Mammary epithelial cell (primary cell): ENCODE measurements around the gene FAM3D.

Source experiments
- CTCF ChIP-seq, 2 donors: IDR thresholded peaks in 1 of 2; conservative IDR thresholded peaks in 1 of 2; 2 replicates each; pipeline ENCODE4 v1.5.1; 2011 to 2012; ENCODE audit warnings: inconsistent platforms in 2 of 2, low read length in 2 of 2, mild to moderate bottlenecking in 2 of 2, control low read depth in 1 of 2, low read depth in 1 of 2; ENCODE audit not compliant: insufficient read depth in 1 of 2; ENCODE audit errors: extremely low read depth in 1 of 2
- EZH2 ChIP-seq: IDR thresholded peaks from 2 replicates; pipeline ENCODE4 v1.6.1; 2012; ENCODE audit warnings: low read length, inconsistent platforms, borderline replicate concordance

- TF ChIP-seq CTCF (conservative IDR thresholded peaks at IDR 0.05 in 1 of 2, IDR thresholded peaks at IDR 0.05 in 1 of 2; ENCODE audit: extremely low read depth in 1 of 2, insufficient read depth in 1 of 2, low read depth in 1 of 2, low read length in 2 of 2) (no peak), EZH2 (no peak)
Measured at GRCh38 chr3:58617338-58617761, 49.2 kb downstream of the FAM3D start.
